ENCODE data around the gene GPC3. TPM values are rescaled to one million over a fixed set of nuclear protein-coding genes. Genes with fewer than 3 reads are reported as not detected.

Gene GPC3
- polyA plus RNA-seq, 1 of the 3 experiments (the other 2 are of a cell fraction): 1.4 TPM

DNA sequence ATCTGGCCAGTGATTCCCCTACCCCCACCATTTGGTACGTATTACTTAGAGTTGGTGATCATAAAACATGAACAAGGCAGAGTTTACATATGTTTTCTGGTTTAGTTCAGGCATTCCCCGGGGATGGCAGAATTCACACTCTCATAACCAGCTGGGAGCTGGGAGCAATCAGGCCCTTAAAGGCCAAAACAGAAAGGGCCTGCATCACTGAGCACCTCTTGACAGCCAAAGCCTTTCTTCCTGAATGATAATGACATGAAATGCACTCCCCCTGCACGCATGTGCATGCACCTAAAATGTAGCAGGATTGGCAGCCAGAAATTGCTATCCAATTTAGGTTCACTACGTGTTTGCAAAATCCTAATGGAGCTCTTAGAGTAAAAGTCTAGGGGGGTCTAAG, 235.4 kb downstream of the GPC3 start:
- 34% methylated on average over 4 of the region's 4 CpGs for WGBS (ENCODE audit: low lambda C conversion rate)
- no peak overlapping the region for H3K4me2 ChIP-seq
- no peak overlapping the region for H3K27ac ChIP-seq (ENCODE audit: low read depth in 2 of 2, low read length in 1 of 2)
- H3K79me2 ChIP-seq (ENCODE audit: insufficient read depth): no peaks in the 10 kb centered on the region
- ChIA-PET CTCF (interaction anchor here (0.6 to 0.8 kb wide), 2 partner anchors 42 to 78 kb away, joined by 3 read pairs; no protein-coding TSS in a partner anchor), POLR2A (no interaction called here)
- H3K9me3 ChIP-seq: no peaks in the 10 kb centered on the region
- no peaks in the 10 kb centered on the region for H3K36me3 ChIP-seq (replicated peaks in 1 of 2; ENCODE audit: control insufficient read depth in 1 of 2, insufficient read depth in 2 of 2, low read length in 1 of 2)
- no peak overlapping the region for H2AFZ ChIP-seq (ENCODE audit: low read depth)
- H3K9me2 ChIP-seq: no peaks in the 10 kb centered on the region
- no peak for TF ChIP-seq RXRA (IDR thresholded peaks at IDR 0.05; ENCODE audit: borderline replicate concordance, low read depth)
- TF ChIP-seq POLR2AphosphoS5 (IDR thresholded peaks at IDR 0.05; ENCODE audit: low read depth, low read length): no peak
- no peak for TF ChIP-seq GATA2 (CRISPR knock-in tag; IDR thresholded peaks at IDR 0.05)
- TF ChIP-seq RAD21 (IDR thresholded peaks at IDR 0.05; ENCODE audit: low read length): no peak
- TF ChIP-seq, protein P1, sequence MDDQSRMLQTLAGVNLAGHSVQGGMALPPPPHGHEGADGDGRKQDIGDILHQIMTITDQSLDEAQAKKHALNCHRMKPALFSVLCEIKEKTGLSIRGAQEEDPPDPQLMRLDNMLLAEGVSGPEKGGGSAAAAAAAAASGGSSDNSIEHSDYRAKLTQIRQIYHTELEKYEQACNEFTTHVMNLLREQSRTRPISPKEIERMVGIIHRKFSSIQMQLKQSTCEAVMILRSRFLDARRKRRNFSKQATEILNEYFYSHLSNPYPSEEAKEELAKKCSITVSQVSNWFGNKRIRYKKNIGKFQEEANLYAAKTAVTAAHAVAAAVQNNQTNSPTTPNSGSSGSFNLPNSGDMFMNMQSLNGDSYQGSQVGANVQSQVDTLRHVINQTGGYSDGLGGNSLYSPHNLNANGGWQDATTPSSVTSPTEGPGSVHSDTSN (IDR thresholded peaks at IDR 0.05): no peak
- TF ChIP-seq, protein P2, sequence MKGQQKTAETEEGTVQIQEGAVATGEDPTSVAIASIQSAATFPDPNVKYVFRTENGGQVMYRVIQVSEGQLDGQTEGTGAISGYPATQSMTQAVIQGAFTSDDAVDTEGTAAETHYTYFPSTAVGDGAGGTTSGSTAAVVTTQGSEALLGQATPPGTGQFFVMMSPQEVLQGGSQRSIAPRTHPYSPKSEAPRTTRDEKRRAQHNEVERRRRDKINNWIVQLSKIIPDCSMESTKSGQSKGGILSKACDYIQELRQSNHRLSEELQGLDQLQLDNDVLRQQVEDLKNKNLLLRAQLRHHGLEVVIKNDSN (IDR thresholded peaks at IDR 0.05; ENCODE audit: borderline replicate concordance, low read depth): no peak
- TF ChIP-seq, protein P3, sequence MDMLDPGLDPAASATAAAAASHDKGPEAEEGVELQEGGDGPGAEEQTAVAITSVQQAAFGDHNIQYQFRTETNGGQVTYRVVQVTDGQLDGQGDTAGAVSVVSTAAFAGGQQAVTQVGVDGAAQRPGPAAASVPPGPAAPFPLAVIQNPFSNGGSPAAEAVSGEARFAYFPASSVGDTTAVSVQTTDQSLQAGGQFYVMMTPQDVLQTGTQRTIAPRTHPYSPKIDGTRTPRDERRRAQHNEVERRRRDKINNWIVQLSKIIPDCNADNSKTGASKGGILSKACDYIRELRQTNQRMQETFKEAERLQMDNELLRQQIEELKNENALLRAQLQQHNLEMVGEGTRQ (IDR thresholded peaks at IDR 0.05; ENCODE audit: borderline replicate concordance, low read depth, low read length): no peak
- TF ChIP-seq JUND (IDR thresholded peaks at IDR 0.05): no peak
- H3K27me3 ChIP-seq (ENCODE audit: insufficient read depth): peaks cover 4% of the 10 kb centered on the region; the same call in 1 of the 2 replicates
- H3K4me3 ChIP-seq (ENCODE audit: low read depth in 2 of 2, low read length in 1 of 2): no peak overlapping the region
- no peaks in the 10 kb centered on the region for H4K20me1 ChIP-seq (ENCODE audit: insufficient read depth)
- H3K9ac ChIP-seq: no peak overlapping the region
- H3K4me1 ChIP-seq (ENCODE audit: control insufficient read depth in 1 of 2, insufficient read depth in 2 of 2, low read depth in 1 of 2, low read length in 1 of 2): peaks cover 0 to 5% of the 10 kb centered on the region in 2 experiments; a peak in 1 of 4 replicates
- no peak for DNase-seq
- H3F3A ChIP-seq (replicated peaks; ENCODE audit: insufficient read depth): no peaks in the 10 kb centered on the region

DNA sequence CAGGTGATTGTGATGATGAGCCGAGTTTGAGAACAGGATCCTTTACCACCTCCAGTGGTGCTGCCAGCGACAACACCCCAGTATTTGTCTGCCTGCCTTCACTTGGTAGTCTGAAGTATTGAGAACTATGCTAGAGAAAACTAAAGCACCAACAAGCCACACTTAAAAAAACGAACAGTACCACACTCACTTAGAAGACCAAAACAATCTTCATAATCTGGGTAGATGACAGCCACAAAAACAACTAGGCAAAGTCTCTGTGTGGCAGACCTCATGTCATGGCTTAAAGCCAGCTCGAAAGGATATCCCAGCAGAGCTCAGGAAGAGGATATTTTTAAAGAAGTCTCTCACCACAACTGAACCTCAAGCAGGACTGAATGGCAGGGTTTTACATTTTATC, 236.0 kb downstream of the GPC3 start:
- Histone ChIP-seq H4K20me1 (ENCODE audit: insufficient read depth) (no peaks in the 10 kb centered on the region), H2AFZ (ENCODE audit: low read depth) (no peak overlapping the region), H3K9me3 (no peaks in the 10 kb centered on the region), H3K4me3 (ENCODE audit: low read depth in 2 of 2, low read length in 1 of 2) (no peak overlapping the region), H3K9ac (no peak overlapping the region), H3F3A (replicated peaks; ENCODE audit: insufficient read depth) (no peaks in the 10 kb centered on the region), H3K79me2 (ENCODE audit: insufficient read depth) (no peaks in the 10 kb centered on the region), H3K27ac (ENCODE audit: low read depth in 2 of 2, low read length in 1 of 2) (no peak overlapping the region), H3K36me3 (replicated peaks in 1 of 2; ENCODE audit: control insufficient read depth in 1 of 2, insufficient read depth in 2 of 2, low read length in 1 of 2) (no peaks in the 10 kb centered on the region), H3K4me1 (ENCODE audit: control insufficient read depth in 1 of 2, insufficient read depth in 2 of 2, low read depth in 1 of 2, low read length in 1 of 2) (peaks cover 0 to 5% of the 10 kb centered on the region in 2 experiments; a peak in 1 of 4 replicates), H3K9me2 (no peaks in the 10 kb centered on the region), H3K4me2 (no peak overlapping the region), H3K27me3 (ENCODE audit: insufficient read depth) (peaks cover 4% of the 10 kb centered on the region; the same call in 1 of the 2 replicates)
- ChIA-PET CTCF (interaction anchor here (0.6 kb wide), 1 partner anchor 78 kb away, joined by 3 read pairs; no protein-coding TSS in a partner anchor), POLR2A (no interaction called here)
- WGBS (ENCODE audit: low lambda C conversion rate): 28% methylated on average over 4 of the region's 4 CpGs
- no peak for DNase-seq
- no peak for TF ChIP-seq FOXM1 (IDR thresholded peaks at IDR 0.05; ENCODE audit: low read depth)
- no peak for TF ChIP-seq RXRA (IDR thresholded peaks at IDR 0.05; ENCODE audit: borderline replicate concordance, low read depth)
- TF ChIP-seq, protein P4, sequence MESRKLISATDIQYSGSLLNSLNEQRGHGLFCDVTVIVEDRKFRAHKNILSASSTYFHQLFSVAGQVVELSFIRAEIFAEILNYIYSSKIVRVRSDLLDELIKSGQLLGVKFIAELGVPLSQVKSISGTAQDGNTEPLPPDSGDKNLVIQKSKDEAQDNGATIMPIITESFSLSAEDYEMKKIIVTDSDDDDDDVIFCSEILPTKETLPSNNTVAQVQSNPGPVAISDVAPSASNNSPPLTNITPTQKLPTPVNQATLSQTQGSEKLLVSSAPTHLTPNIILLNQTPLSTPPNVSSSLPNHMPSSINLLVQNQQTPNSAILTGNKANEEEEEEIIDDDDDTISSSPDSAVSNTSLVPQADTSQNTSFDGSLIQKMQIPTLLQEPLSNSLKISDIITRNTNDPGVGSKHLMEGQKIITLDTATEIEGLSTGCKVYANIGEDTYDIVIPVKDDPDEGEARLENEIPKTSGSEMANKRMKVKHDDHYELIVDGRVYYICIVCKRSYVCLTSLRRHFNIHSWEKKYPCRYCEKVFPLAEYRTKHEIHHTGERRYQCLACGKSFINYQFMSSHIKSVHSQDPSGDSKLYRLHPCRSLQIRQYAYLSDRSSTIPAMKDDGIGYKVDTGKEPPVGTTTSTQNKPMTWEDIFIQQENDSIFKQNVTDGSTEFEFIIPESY (IDR thresholded peaks at IDR 0.05; ENCODE audit: borderline replicate concordance, low read depth): no peak
- TF ChIP-seq CHD2 (IDR thresholded peaks at IDR 0.05; ENCODE audit: low read length, partially characterized antibody): no peak
- TF ChIP-seq, protein P5, sequence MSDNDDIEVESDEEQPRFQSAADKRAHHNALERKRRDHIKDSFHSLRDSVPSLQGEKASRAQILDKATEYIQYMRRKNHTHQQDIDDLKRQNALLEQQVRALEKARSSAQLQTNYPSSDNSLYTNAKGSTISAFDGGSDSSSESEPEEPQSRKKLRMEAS (IDR thresholded peaks at IDR 0.05; ENCODE audit: low read depth): no peak
- no peak for TF ChIP-seq EP300 (IDR thresholded peaks at IDR 0.05; ENCODE audit: borderline replicate concordance in 1 of 2, low read depth in 1 of 2, low read length in 1 of 2)
- no peak for TF ChIP-seq TEAD4 (IDR thresholded peaks at IDR 0.05; ENCODE audit: borderline replicate concordance, insufficient read depth)
- TF ChIP-seq MXI1 (IDR thresholded peaks at IDR 0.05; ENCODE audit: low read depth, low read length): no peak
- no peak for TF ChIP-seq RCOR1 (IDR thresholded peaks at IDR 0.05; ENCODE audit: low read length)
- TF ChIP-seq, protein P6, sequence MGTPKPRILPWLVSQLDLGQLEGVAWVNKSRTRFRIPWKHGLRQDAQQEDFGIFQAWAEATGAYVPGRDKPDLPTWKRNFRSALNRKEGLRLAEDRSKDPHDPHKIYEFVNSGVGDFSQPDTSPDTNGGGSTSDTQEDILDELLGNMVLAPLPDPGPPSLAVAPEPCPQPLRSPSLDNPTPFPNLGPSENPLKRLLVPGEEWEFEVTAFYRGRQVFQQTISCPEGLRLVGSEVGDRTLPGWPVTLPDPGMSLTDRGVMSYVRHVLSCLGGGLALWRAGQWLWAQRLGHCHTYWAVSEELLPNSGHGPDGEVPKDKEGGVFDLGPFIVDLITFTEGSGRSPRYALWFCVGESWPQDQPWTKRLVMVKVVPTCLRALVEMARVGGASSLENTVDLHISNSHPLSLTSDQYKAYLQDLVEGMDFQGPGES (IDR thresholded peaks at IDR 0.05; ENCODE audit: low read depth, low read length): no peak
- TF ChIP-seq RAD21 (IDR thresholded peaks at IDR 0.05; ENCODE audit: low read length): no peak
- no peak for TF ChIP-seq GABPA (IDR thresholded peaks at IDR 0.05; ENCODE audit: low read depth)
- TF ChIP-seq, protein P2 (IDR thresholded peaks at IDR 0.05; ENCODE audit: borderline replicate concordance, low read depth): no peak
- no peak for TF ChIP-seq EZH2phosphoT487 (IDR thresholded peaks at IDR 0.05; ENCODE audit: borderline replicate concordance, low read depth)

Data from SK-N-SH (cell line).